HCT116 (cell line): ENCODE results near the gene TSPAN8. TPM values are rescaled to one million over a fixed set of nuclear protein-coding genes. Genes with fewer than 3 reads are reported as not detected.

Experiments
- ATAC-seq: fragments of 200-7000 bp; cut with Tn5 transposase; 2 replicates; pipeline ENCODE4 v1.9.1; 2020; ENCODE audit warnings: mild to moderate bottlenecking, moderate library complexity
- BruUV-seq: library from RNA; stranded (reverse); fragments of 400-500 nt; replicated peaks from 2 replicates; lab custom pipeline; 2021; lab: Mats Ljungman, UMichigan
- CTCF ChIA-PET: fragments of 300-600 bp; sonication (Branson Sonifier 250); formaldehyde crosslinking; loops from one replicate; lab custom pipeline; 2021; ENCODE audit warnings: antibody characterized with exemption; lab: Charles Lee
- POLR2A ChIA-PET: fragments of 300-600, 350-600 bp; sonication (Branson Sonifier 250); formaldehyde crosslinking; loops from one replicate; lab custom pipeline; 2021; ENCODE audit warnings: antibody characterized with exemption; lab: Charles Lee
- RAD21 ChIA-PET, 2 experiments: fragments of 300-600 bp; sonication (Branson Sonifier 250); formaldehyde crosslinking; loops; one replicate each; lab custom pipeline; 2023; ENCODE audit warnings: low total read pairs in 2 of 2; ENCODE audit not compliant: uncharacterized antibody in 2 of 2, unreplicated experiment in 2 of 2, low non-redundant PET in 1 of 2; lab: Charles Lee
- DNase-seq: peaks from one replicate; pipeline ENCODE4 v3.0.0-alpha.2; 2010; ENCODE audit warnings: low read depth, low spot score
- H2AFZ ChIP-seq: fragments of 200-600 bp; shearing (Covaris generic), sonication (generic); 2 replicates; pipeline ENCODE4 v1.6.1; 2017; ENCODE audit warnings: low read depth, mixed run types, mixed read lengths, antibody characterized with exemption, low read length; ENCODE audit not compliant: poor library complexity, severe bottlenecking
- H3K27ac ChIP-seq: 2 replicates; pipeline ENCODE4 v1.5.1; 2012; ENCODE audit warnings: low read depth, low read length
- H3K27me3 ChIP-seq: fragments of 200-600 bp; sonication (generic); 2 replicates; pipeline ENCODE4 v1.6.1; 2016; ENCODE audit warnings: mixed run types, low read length, mixed read lengths; ENCODE audit not compliant: insufficient read depth
- H3K36me3 ChIP-seq, 2 experiments: fragments of 200-500 bp in 1 of 2; fragments of 200-600 bp in 1 of 2; sonication (Bioruptor generic) in 1 of 2; sonication (generic) in 1 of 2; 2 replicates each; pipeline versions ENCODE4 v1.5.1 to v1.6.1; 2014 to 2016; ENCODE audit warnings: low read length in 2 of 2, inconsistent platforms in 1 of 2, mixed read lengths in 1 of 2, mixed run types in 1 of 2; ENCODE audit not compliant: insufficient read depth in 2 of 2, control insufficient read depth in 1 of 2
- H3K4me1 ChIP-seq, 2 experiments: fragments of 200-600 bp in 1 of 2; sonication (generic) in 1 of 2; 2 replicates each; pipeline versions ENCODE4 v1.5.1 to v1.6.1; 2012 to 2017; ENCODE audit warnings: low read length in 2 of 2, inconsistent platforms in 1 of 2, mild to moderate bottlenecking in 1 of 2, mixed read lengths in 1 of 2, mixed run types in 1 of 2, moderate library complexity in 1 of 2; ENCODE audit not compliant: insufficient read depth in 2 of 2, control insufficient read depth in 1 of 2
- H3K4me2 ChIP-seq: fragments of 200-600 bp; sonication (generic); 2 replicates; pipeline ENCODE4 v1.6.1; 2017; ENCODE audit warnings: mixed run types, low read length, mixed read lengths
- H3K4me3 ChIP-seq, 2 experiments: fragments of 200-600 bp in 1 of 2; sonication (generic) in 1 of 2; replicated peaks in 1 of 2; 2 replicates each; pipeline ENCODE4 v1.5.1; 2011 to 2016; ENCODE audit warnings: low read length in 2 of 2, control low read depth in 1 of 2, low read depth in 1 of 2, mild to moderate bottlenecking in 1 of 2, mixed read lengths in 1 of 2, mixed run types in 1 of 2
- H3K79me2 ChIP-seq: fragments of 200-600 bp; sonication (generic); 2 replicates; pipeline ENCODE4 v1.6.1; 2017; ENCODE audit warnings: mild to moderate bottlenecking, mixed run types, low read length, moderate library complexity, mixed read lengths; ENCODE audit not compliant: insufficient read depth
- H3K9ac ChIP-seq: fragments of 200-600 bp; sonication (generic); 2 replicates; pipeline ENCODE4 v1.6.1; 2016; ENCODE audit warnings: low read length, mixed read lengths
- H3K9me2 ChIP-seq: fragments of 200-600 bp; sonication (generic), shearing (Covaris generic); 2 replicates; pipeline ENCODE4 v1.6.1; 2017; ENCODE audit warnings: mixed run types, mild to moderate bottlenecking, moderate library complexity; ENCODE audit not compliant: insufficient read depth
- H3K9me3 ChIP-seq, 2 experiments: fragments of 200-500 bp in 1 of 2; fragments of 200-600 bp in 1 of 2; sonication (Bioruptor generic) in 1 of 2; sonication (generic) in 1 of 2; 2 replicates each; pipeline ENCODE4 v1.6.1; 2014 to 2017; ENCODE audit warnings: low read length in 2 of 2, mixed read lengths in 2 of 2, inconsistent platforms in 1 of 2, low read depth in 1 of 2, mild to moderate bottlenecking in 1 of 2, mixed run types in 1 of 2, moderate library complexity in 1 of 2; ENCODE audit not compliant: control insufficient read depth in 1 of 2, insufficient read depth in 1 of 2
- H4K20me1 ChIP-seq: fragments of 200-600 bp; sonication (generic), shearing (Covaris generic); 2 replicates; pipeline ENCODE4 v1.6.1; 2017; ENCODE audit warnings: mixed run types, mild to moderate bottlenecking, moderate library complexity; ENCODE audit not compliant: insufficient read depth
- CBX3 ChIP-seq: IDR thresholded peaks from 2 replicates; pipeline ENCODE4 v1.6.1; 2012; ENCODE audit warnings: low read depth
- EGR1 ChIP-seq: IDR thresholded peaks from 2 replicates; pipeline ENCODE4 v1.6.1; 2012; ENCODE audit warnings: low read depth
- ELF1 ChIP-seq: IDR thresholded peaks from 2 replicates; pipeline ENCODE4 v1.6.1; 2012; ENCODE audit warnings: low read depth, borderline replicate concordance
- EZH2phosphoT487 ChIP-seq: fragments of 200-600 bp; IDR thresholded peaks from 2 replicates; pipeline ENCODE4 v1.6.1; 2018; ENCODE audit warnings: antibody characterized with exemption, borderline replicate concordance
- FOSL1 ChIP-seq: IDR thresholded peaks from 2 replicates; pipeline ENCODE4 v1.6.1; 2012; ENCODE audit warnings: low read depth
- JUND ChIP-seq: IDR thresholded peaks from 2 replicates; pipeline ENCODE4 v1.6.1; 2012
- POLR2AphosphoS5 ChIP-seq: IDR thresholded peaks from 2 replicates; pipeline ENCODE4 v1.6.1; 2011; ENCODE audit warnings: mild to moderate bottlenecking, low read depth, low read length, moderate library complexity
- RAD21 ChIP-seq: IDR thresholded peaks from 2 replicates; pipeline ENCODE4 v1.6.1; 2012; ENCODE audit warnings: low read depth, mild to moderate bottlenecking
- SIN3A ChIP-seq: IDR thresholded peaks from 2 replicates; pipeline ENCODE4 v1.6.1; 2012; ENCODE audit warnings: low read depth
- SP1 ChIP-seq: IDR thresholded peaks from 2 replicates; pipeline ENCODE4 v1.6.1; 2012; ENCODE audit warnings: low read depth
- TCF7L2 ChIP-seq: IDR thresholded peaks from 2 replicates; pipeline ENCODE4 v1.7.0; 2011; ENCODE audit warnings: borderline replicate concordance, inconsistent platforms; ENCODE audit not compliant: insufficient read depth, insufficient read length; ENCODE audit errors: extremely low read depth
- YY1 ChIP-seq: IDR thresholded peaks from 2 replicates; pipeline ENCODE4 v1.6.1; 2011; ENCODE audit warnings: low read length, low read depth, moderate library complexity, mild to moderate bottlenecking; ENCODE audit not compliant: insufficient replicate concordance; ENCODE audit errors: extremely low read depth
- ZFX ChIP-seq: fragments of 450-650 bp; IDR thresholded peaks from 2 replicates; pipeline ENCODE4 v1.6.1; 2017
- ZNF274 ChIP-seq: fragments of 200-500 bp; sonication (Bioruptor generic); IDR thresholded peaks from 2 replicates; pipeline ENCODE4 v1.6.1; 2014; ENCODE audit warnings: mild to moderate bottlenecking, low read depth, low read length, inconsistent platforms
- intact Hi-C: fragments of 100-400 bp; cut with micrococcal nuclease; formaldehyde crosslinking; loops from 2 replicates; pipeline ENCODE4 v1.10.0; 2022
- total RNA-seq: library from RNA; stranded (reverse); gene quantifications from one replicate; pipeline ENCODE4 v1.2.1, GENCODE V29; 2021; ENCODE audit not compliant: unreplicated experiment
- TF ChIP-seq, protein P1 (sequence below), 3 experiments: fragments of 200-600 bp in 1 of 3; sonication (generic) in 1 of 3; IDR thresholded peaks in 2 of 3; conservative IDR thresholded peaks in 1 of 3; 2 replicates each; pipeline ENCODE4 v1.5.1; 2012 to 2017; ENCODE audit warnings: low read depth in 2 of 3, low read length in 2 of 3, antibody characterized with exemption in 1 of 3, borderline replicate concordance in 1 of 3, control low read depth in 1 of 3, mild to moderate bottlenecking in 1 of 3, mixed read lengths in 1 of 3, mixed run types in 1 of 3, moderate library complexity in 1 of 3; ENCODE audit not compliant: insufficient read depth in 1 of 3
- TF ChIP-seq, protein P2 (sequence below): IDR thresholded peaks from 2 replicates; pipeline ENCODE4 v1.6.1; 2012
- TF ChIP-seq, protein P3 (sequence below): IDR thresholded peaks from 2 replicates; pipeline ENCODE4 v1.6.1; 2011; ENCODE audit warnings: mild to moderate bottlenecking, low read length, moderate library complexity; ENCODE audit not compliant: insufficient replicate concordance; ENCODE audit errors: extremely low read depth

Gene TSPAN8
- total RNA-seq, 1 experiment from 2014 or later = 0.76 TPM

DNA sequence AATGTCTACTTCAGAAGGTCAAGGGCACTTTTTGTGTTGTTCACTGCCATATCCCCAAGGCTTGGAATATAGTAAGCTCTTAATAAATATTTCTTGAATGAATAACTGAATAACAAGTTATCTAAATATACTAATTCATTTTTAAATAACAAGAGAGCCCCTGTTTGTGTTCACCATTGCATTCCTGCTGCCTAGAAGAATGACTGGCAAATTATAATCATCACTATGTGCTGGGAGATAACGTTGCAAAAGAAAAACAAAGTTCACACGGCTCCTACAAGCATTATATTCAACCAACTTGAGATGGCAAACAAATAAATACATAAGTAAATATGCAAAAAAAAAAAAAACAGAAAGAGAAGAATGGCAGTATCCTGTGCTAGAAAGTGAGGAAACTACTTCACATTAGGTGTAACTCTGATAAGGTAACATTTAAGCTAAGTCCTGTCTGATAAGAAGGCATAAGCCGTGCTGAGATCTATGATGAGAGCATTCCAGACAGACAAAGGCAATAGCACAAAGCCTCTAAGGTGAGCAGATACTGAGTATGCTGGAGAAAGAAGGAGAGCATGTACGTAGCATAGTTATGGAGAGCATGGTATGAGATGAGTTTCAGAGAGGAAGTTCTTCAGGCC lies 9.2 kb upstream of the TSPAN8 start:
- BruUV-seq = no TSS peak
- Histone ChIP-seq H2AFZ (no peak overlapping the region), H3K9me2 (no peaks in the 10 kb centered on the region), H3K79me2 (no peaks in the 10 kb centered on the region), H4K20me1 (no peaks in the 10 kb centered on the region), H3K4me3 (no peak overlapping the region), H3K27ac (no peak overlapping the region), H3K9ac (no peak overlapping the region), H3K4me1 (no peaks in the 10 kb centered on the region), H3K36me3 (no peaks in the 10 kb centered on the region), H3K27me3 (no peaks in the 10 kb centered on the region), H3K9me3 (no peaks in the 10 kb centered on the region), H3K4me2 (no peak overlapping the region)
- intact Hi-C loops = no loop called here
- POLR2A ChIA-PET = no interaction called here
- CTCF ChIA-PET = no interaction called here
- ATAC-seq (no peak), DNase-seq (no peak)
- TF ChIP-seq, protein P1, sequence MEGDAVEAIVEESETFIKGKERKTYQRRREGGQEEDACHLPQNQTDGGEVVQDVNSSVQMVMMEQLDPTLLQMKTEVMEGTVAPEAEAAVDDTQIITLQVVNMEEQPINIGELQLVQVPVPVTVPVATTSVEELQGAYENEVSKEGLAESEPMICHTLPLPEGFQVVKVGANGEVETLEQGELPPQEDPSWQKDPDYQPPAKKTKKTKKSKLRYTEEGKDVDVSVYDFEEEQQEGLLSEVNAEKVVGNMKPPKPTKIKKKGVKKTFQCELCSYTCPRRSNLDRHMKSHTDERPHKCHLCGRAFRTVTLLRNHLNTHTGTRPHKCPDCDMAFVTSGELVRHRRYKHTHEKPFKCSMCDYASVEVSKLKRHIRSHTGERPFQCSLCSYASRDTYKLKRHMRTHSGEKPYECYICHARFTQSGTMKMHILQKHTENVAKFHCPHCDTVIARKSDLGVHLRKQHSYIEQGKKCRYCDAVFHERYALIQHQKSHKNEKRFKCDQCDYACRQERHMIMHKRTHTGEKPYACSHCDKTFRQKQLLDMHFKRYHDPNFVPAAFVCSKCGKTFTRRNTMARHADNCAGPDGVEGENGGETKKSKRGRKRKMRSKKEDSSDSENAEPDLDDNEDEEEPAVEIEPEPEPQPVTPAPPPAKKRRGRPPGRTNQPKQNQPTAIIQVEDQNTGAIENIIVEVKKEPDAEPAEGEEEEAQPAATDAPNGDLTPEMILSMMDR (IDR thresholded peaks at IDR 0.05 in 2 of 3, conservative IDR thresholded peaks at IDR 0.05 in 1 of 3; ENCODE audit: borderline replicate concordance in 1 of 3, insufficient read depth in 1 of 3, low read depth in 2 of 3, low read length in 2 of 3) = no peak
- TF ChIP-seq TCF7L2 (no peak), ZFX (no peak), RAD21 (no peak), POLR2AphosphoS5 (no peak), FOSL1 (no peak), EGR1 (no peak), SIN3A (no peak), EZH2phosphoT487 (no peak), YY1 (no peak), ELF1 (no peak), SP1 (no peak), ZNF274 (no peak), CBX3 (no peak), JUND (no peak)
- TF ChIP-seq, protein P2, sequence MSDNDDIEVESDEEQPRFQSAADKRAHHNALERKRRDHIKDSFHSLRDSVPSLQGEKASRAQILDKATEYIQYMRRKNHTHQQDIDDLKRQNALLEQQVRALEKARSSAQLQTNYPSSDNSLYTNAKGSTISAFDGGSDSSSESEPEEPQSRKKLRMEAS = no peak
- TF ChIP-seq, protein P3, sequence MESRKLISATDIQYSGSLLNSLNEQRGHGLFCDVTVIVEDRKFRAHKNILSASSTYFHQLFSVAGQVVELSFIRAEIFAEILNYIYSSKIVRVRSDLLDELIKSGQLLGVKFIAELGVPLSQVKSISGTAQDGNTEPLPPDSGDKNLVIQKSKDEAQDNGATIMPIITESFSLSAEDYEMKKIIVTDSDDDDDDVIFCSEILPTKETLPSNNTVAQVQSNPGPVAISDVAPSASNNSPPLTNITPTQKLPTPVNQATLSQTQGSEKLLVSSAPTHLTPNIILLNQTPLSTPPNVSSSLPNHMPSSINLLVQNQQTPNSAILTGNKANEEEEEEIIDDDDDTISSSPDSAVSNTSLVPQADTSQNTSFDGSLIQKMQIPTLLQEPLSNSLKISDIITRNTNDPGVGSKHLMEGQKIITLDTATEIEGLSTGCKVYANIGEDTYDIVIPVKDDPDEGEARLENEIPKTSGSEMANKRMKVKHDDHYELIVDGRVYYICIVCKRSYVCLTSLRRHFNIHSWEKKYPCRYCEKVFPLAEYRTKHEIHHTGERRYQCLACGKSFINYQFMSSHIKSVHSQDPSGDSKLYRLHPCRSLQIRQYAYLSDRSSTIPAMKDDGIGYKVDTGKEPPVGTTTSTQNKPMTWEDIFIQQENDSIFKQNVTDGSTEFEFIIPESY = no peak
- RAD21 ChIA-PET = no interaction called here
